Panc1 (cell line): Measurements from ENCODE around the gene BOD1L2.

Source experiments
- POLR2AphosphoS5 ChIP-seq: IDR thresholded peaks from 2 replicates; pipeline ENCODE4 v1.6.1; 2012; ENCODE audit warnings: mild to moderate bottlenecking, low read depth, low read length, moderate library complexity
- SIN3A ChIP-seq: IDR thresholded peaks from 2 replicates; pipeline ENCODE4 v1.6.1; 2012; ENCODE audit warnings: low read depth, mild to moderate bottlenecking, low read length, moderate library complexity, borderline replicate concordance; ENCODE audit not compliant: insufficient read depth
- TCF7L2 ChIP-seq: IDR thresholded peaks from 2 replicates; pipeline ENCODE4 v1.6.1; 2011; ENCODE audit warnings: mild to moderate bottlenecking, low read depth, low read length, inconsistent platforms
- TF ChIP-seq, protein P1 (sequence below): fragments of 450-650 bp; IDR thresholded peaks from 2 replicates; pipeline ENCODE4 v1.5.1; 2017; ENCODE audit warnings: mild to moderate bottlenecking
- TF ChIP-seq, protein P2 (sequence below), 2 experiments: IDR thresholded peaks; 2 replicates each; pipeline ENCODE4 v1.6.1; 2011 to 2012; ENCODE audit warnings: low read depth in 2 of 2, control low read depth in 1 of 2, low read length in 1 of 2, mild to moderate bottlenecking in 1 of 2, moderate library complexity in 1 of 2; ENCODE audit not compliant: insufficient read depth in 1 of 2

DNA sequence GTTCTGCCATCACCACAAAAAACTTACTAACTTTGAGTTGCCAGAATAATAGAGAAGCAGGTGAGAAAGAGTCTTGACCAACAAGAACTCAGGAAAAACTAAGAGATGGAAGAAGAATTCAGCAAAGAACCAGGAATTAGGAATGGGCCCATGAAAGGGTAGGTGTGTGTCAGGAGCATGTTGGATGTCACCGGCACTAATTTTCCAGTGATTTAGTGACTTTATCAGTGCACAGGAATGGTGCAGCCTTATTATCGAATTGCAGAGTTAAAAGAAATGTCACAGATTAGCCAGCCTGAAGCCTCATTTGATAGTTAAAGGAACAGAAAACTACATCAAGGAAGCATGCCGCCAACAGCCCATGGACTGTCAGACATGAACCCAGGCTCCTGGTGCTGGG, 9.0 kb upstream of the BOD1L2 start:
- TF ChIP-seq, protein P1, sequence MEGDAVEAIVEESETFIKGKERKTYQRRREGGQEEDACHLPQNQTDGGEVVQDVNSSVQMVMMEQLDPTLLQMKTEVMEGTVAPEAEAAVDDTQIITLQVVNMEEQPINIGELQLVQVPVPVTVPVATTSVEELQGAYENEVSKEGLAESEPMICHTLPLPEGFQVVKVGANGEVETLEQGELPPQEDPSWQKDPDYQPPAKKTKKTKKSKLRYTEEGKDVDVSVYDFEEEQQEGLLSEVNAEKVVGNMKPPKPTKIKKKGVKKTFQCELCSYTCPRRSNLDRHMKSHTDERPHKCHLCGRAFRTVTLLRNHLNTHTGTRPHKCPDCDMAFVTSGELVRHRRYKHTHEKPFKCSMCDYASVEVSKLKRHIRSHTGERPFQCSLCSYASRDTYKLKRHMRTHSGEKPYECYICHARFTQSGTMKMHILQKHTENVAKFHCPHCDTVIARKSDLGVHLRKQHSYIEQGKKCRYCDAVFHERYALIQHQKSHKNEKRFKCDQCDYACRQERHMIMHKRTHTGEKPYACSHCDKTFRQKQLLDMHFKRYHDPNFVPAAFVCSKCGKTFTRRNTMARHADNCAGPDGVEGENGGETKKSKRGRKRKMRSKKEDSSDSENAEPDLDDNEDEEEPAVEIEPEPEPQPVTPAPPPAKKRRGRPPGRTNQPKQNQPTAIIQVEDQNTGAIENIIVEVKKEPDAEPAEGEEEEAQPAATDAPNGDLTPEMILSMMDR: no peak
- TF ChIP-seq POLR2AphosphoS5 (no peak), TCF7L2 (no peak), SIN3A (no peak)
- TF ChIP-seq, protein P2, sequence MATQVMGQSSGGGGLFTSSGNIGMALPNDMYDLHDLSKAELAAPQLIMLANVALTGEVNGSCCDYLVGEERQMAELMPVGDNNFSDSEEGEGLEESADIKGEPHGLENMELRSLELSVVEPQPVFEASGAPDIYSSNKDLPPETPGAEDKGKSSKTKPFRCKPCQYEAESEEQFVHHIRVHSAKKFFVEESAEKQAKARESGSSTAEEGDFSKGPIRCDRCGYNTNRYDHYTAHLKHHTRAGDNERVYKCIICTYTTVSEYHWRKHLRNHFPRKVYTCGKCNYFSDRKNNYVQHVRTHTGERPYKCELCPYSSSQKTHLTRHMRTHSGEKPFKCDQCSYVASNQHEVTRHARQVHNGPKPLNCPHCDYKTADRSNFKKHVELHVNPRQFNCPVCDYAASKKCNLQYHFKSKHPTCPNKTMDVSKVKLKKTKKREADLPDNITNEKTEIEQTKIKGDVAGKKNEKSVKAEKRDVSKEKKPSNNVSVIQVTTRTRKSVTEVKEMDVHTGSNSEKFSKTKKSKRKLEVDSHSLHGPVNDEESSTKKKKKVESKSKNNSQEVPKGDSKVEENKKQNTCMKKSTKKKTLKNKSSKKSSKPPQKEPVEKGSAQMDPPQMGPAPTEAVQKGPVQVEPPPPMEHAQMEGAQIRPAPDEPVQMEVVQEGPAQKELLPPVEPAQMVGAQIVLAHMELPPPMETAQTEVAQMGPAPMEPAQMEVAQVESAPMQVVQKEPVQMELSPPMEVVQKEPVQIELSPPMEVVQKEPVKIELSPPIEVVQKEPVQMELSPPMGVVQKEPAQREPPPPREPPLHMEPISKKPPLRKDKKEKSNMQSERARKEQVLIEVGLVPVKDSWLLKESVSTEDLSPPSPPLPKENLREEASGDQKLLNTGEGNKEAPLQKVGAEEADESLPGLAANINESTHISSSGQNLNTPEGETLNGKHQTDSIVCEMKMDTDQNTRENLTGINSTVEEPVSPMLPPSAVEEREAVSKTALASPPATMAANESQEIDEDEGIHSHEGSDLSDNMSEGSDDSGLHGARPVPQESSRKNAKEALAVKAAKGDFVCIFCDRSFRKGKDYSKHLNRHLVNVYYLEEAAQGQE (IDR thresholded peaks at IDR 0.05; ENCODE audit: insufficient read depth in 1 of 2, low read depth in 2 of 2, low read length in 1 of 2): no peak
